ENCODE results near the gene IFNL2.
"Not testable (repeated sequence)": the region's sequence is repeated elsewhere in the genome, so short reads cannot be mapped to it uniquely, and the experiment has no call there.

DNA sequence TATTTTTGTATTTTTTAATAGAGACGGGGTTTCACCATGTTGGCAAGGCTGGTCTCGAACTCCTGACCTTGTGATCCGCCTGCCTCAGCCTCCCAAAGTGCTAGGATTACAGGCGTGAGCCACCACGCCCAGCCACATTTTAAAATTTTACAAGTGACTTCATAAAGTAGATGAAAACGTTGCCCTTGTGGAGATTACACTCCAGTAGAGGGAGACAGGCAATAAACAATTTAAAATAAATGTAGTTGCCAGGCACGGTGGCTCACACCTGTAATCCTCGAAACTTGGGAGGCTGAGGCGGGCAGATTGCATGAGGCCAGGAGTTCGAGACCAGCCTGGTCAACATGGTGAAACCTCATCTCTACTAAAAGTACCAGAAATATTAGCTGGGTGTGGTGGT, 49.1 kb upstream of the IFNL2 start:
- TF ChIP-seq CTCF (conservative IDR thresholded peaks at IDR 0.05); ZFX (IDR thresholded peaks at IDR 0.05): not testable (repeated sequence)

All from C4-2B (cell line).